ACHN (cell line): ENCODE data around the gene CLINT1.
"Not testable (repeated sequence)": the region's sequence is repeated elsewhere in the genome, so short reads cannot be mapped to it uniquely, and the experiment has no call there.

ENCODE experiments used
- DNase-seq: peaks from one replicate; pipeline ENCODE4 v3.0.0-alpha.2; 2015
- in situ Hi-C: cut with HindIII; loops from 2 replicates; pipeline ENCODE4 v1.10.0; 2017; ENCODE audit warnings: low sequenced_read_pairs, low pct_ligation_motif_present, low pct_unique_long_range_greater_than_20kb

CLINT1 gene

DNA sequence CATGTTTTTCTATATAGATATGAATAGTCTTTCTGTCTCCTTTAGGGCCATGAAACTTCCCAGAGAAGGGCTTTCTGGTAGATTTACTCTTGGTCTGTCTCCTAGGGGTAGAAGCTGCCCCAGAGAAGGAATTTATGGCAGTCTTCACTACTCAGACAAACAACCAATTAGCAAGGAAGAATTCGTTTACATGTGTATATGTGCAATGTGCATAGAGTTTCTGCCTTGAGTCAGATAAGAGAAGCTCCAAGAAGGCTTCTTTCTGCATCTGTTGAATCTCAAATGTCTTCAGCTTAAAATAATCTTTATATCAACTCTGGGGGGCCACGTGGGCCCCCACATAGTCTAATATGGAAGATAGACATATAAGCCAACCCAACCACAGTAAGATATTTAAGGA, 7.6 kb upstream of the CLINT1 start:
- in situ Hi-C loops, result no loop called here

DNA sequence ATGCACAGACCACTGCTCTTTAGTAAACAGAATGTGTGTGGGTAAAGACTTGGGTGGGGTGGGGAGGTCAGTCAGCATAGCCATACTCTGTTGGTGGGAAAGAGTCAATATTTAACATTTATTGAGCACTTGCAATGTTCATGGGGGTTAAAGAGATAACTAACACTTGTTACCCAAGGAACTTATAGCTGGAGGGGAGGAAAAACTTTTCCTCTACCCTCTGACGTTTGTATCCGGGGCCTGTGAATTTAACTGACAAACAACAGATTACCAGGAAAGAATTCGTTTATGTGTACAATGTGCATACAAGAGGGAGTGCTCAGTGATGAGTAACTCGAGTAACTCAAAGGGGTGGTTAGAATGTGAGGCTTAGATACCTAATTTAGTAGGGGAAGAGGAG, 6.8 kb upstream of the CLINT1 start:
- in situ Hi-C loops, result no loop called here
- DNase-seq, result no peak

More for the DNA sequence above, 7.6 kb upstream of the CLINT1 start:
- no peak for DNase-seq

DNA sequence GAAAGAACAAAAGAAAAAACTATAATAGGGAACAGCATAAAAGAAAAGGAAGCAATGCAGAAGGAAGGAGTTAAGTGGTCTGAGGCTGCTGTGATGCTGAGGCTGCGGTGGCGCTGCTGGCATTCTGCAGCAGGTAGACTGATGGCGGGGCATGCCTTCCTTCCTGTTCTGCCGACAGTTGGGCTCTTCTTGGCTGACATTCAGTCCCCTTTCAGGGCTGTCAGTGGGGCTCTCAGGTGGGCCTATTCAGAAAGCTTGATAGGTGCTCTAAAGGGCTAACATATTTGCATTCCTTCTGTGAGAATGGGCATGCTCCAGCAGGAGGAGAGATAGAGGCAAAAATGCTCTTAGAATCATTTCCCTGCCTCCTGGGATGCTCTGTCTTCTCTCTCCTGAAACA, 5.1 kb upstream of the CLINT1 start:
- no peak for DNase-seq
- in situ Hi-C loops, result no loop called here

DNA sequence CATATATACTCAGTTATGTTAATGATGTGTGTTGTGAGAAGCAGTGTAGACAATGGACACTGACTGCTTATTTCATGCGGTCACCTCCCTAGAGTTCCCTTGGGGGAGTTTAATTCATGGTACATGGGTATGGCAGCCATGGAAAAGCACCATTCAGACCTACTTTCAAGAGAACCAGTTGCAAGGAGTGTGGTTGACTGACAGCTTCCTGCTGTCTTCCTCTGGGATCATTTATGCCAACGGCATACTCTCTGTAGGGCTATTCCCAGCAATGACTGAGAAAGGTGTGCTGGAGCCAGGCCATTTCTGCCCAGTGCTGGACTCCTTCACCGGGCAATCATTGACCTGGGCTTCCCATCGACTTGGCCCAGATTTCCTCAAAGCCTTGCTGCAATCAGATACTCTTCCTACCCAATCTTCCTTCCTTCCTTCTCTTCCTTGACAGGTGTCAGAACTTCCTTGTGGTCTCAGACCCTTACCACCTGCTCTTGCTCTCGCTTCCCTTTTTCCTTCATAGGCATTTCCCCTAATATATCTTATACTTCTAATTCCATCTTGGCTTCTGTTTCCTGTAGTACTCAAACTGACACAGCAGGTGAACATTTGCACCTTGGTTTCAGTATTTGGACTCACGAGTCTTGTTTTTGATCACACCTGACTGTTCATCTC, 3.4 kb upstream of the CLINT1 start:
- in situ Hi-C loops, result no loop called here

DNA sequence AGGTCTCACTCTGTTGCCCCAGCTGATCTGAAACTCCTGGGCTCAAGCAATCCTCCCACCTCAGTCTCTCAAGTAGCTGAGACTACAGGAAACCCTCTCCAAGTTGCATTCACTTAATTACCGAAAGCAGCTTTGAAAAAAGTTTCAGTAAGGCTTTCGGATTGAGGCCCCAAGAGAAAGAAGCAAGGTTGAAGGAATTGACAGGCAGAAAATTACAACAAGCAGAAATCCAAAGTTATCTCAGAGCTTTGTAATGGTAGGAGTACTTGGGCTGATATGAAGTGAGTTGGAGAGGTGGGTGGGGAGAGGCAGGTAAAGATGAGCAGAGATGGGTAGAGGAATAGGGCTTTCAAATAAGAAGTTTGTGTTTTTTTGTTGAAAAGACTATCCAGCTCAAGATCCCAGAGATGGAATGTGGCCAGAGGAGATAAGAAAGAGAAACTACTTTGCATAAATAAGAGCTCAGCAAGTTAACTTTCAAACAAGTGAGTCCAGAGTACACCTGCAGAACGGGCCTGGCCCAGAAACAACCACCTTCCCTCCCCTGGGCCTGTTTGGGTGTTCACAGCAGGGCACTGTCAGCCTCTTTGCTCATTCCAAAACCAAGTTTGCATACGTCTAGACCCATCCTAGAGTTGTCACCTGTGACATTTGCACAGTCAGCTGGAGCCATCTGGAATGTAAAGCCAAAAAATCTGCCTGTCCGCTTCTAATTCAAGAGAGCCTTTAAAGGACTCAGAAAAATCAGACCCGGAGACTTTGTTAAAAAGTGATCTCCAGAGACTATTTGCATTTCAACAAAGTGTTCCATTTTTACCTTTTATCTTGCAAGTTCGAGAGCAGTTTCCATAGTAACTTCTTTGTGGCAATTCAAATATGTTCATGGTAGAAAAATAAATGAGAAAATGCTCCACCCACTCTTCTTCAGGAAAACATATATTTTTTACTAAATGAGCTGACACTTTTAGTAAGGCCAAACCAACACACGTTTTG, 2.2 kb upstream of the CLINT1 start:
- in situ Hi-C loops, result no loop called here
- no peak for DNase-seq

More for the DNA sequence above, 3.4 kb upstream of the CLINT1 start:
- DNase-seq, result no peak

DNA sequence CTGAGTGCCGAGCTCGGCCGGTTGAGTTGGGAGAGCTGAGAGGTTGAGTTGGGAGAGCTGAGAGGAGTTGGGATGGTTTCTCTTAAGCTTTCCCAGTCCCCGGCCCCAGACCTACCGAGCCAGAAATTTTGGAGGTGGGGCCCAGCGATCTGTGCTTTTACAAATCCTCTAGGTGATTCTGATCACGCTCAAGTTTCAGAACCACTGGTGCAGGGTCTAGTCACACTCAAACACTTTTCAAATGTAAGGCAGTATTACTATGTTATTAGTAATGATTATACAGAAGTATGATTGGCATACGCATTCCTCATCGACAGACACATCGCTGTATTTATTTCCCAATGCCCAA, 256 bp upstream of the CLINT1 start:
- no peak for DNase-seq
- in situ Hi-C loops, result no loop called here

DNA sequence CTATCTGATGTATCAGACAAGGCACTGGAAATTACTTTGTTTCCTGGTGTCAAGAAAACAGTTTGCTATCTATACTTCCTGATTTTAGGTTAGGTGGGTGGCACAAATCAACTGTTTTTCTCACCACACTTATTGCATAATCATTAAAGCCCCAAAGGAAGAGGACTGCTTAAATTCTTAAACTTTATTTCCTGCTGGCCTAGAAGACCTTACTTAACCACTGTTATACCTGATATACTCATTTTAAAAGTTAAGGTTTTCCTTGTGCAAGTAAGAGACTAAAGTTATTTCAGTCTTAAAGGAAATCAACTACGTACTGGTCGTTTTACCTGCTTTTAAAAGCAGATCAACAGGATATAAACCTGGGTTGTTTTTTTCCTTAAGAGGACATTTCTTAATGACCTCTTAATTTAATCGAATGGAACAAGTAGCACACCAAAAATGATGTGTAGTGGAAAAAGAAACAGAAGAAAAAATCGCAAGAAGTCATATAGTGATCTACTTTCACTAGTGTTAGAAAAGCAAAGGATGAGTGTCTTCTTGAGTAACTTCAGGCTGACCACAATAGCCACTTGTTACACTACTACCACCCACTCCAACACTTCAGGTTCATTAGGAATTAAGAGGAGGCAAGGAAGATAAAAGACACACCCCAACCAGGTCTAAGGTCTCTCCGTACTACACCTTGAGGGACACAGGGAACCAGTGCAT, 974 bp downstream of the CLINT1 start:
- DNase-seq, result peak; percentile 42
- in situ Hi-C loops, result no loop called here

DNA sequence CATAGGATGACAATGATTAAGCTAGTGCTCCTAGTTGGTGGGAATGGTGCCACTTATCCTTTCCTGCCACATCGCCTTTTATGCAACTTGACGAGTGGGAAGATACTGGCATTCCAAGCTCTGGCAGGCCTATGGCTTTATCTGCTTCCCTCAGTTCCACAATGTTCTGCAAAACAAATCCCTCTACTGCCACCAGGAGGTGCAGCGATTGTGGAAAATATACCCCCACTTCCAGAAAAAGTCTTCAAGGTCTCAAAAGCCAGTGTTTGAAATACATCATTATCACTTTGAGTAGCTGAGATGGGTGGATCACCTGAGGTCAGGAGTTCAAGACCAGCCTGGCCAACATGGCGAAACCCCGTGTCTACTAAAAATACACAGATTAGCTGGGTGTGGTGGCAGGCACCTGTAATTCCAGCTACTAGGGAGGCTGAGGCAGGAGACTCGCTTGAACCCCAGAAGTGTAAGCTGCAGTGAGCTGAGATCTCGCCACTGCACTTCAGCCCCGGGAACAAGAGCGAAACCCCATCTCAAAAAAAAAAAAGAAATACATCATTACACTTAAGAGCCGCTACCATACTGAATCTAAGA, 3.4 kb downstream of the CLINT1 start:
- in situ Hi-C loops, result no loop called here
- peak; percentile 67 for DNase-seq

DNA sequence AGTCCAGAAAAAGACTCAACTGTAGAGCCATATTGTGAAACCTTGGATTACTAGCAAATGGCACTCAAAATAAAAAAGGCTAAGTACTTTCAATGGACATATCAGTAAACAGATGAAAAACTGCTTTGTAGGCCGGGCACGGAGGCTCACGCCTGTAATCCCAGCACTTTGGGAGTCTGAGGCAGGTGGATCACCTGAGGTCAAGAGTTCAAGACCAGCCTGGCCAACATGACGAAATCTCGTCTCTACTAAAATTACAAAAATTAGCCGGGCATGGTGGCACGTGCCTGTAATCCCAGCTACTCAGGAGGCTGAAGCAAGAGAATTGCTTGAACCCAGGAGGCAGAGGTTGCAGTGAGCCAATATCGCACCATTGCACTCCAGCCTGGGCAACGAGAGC, 5.6 kb downstream of the CLINT1 start:
- in situ Hi-C loops, DNase-seq: not testable (repeated sequence)

DNA sequence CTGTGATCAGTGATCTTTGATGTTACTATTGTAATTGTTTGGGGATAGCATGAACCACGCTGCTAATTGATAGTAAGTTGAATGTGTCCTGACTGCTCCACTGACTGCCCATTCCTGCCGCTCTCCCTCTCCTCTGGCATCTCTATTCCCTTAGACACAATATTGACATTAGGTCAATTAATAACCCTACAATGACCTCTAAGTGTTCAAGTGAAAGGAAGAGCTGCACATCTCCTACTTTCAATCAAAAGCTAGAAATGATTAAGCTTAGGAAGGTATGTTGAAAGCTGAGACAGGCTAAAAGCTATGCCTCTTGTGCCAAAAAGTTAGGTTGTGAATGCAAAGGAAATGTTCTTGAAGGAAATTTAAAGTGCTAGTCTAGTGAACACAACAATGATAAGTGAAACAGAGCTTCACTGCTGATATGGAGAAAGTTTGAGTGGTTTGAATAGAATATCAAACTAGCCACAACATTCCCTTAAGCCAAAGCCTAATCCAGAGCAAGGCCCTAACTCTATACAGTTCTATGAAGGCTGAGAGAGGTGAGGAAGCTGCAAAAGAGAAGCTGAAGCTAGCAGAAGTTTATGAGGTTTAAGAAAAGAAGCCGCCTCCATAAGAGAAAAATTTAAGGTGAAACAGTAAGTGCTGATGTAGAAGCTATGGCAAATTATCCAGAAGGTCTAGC, 12.9 kb downstream of the CLINT1 start:
- no peak for DNase-seq
- in situ Hi-C loops, result no loop called here

DNA sequence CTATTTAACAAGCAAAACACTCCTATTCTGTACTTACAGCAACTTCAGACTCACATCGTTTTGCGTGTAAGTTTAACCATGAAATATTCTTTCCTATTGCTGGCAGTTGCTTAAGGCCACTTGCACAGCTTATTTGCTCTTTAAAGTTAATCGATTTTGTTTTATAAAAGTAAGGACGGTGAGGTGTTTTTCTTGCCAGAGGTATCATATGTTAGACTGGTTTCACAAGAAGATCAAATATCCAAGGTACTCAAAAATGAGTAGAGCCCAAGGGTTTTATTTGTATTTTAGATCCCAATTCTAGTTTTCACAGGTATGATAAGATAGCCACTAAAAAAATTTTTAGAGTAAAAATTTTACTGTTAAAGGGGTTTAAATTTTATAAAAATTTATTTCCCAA, 16.2 kb downstream of the CLINT1 start:
- in situ Hi-C loops, result no loop called here
- no peak for DNase-seq

DNA sequence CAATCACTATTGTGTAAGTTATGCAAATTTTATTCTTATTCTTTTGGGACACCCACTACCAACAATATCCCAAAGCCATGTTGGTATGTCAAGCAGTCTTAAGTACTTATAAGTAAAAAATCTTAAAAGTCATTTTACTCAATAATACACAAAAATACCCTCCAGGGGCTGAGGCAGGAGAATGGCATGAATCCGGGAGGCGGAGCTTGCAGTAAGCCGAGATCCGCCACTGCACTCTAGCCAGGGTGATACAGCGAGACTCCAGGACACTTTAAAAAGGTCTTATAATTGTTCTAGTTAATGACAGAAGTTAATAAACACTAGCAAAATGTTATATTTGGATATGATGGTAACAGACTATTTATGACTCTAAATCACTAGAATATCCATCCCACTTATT, 16.8 kb downstream of the CLINT1 start:
- in situ Hi-C loops, result no loop called here
- no peak for DNase-seq

DNA sequence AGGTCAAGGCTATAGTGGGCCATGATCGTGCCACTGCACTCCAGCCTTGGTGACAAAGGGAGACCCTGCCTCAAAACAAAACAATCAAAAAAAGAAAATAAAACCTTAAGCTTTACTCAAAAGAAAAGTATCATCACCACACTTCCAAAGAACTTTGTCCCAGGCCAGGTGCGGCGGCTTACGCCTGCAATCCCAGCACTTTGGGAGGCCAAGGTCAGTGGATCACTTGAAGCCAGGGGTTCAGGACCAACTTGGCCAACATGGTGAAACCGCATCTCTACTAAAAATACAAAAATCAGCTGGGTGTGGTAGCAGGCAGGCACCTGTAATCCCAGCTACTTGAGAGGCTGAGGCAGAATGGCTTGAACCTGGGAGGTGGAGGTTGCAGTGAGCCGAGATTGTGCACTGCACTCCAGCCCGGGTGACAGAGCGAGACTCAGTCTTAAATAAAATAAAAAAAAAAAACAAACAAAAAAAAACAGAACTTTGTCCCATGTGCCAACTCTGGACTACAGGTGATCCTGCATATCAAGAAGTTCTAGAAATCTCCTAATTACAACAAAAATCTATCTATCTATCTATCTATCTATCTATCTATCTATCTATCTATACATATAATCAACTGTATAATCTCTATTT, 19.7 kb downstream of the CLINT1 start:
- in situ Hi-C loops, result no loop called here
- no peak for DNase-seq

DNA sequence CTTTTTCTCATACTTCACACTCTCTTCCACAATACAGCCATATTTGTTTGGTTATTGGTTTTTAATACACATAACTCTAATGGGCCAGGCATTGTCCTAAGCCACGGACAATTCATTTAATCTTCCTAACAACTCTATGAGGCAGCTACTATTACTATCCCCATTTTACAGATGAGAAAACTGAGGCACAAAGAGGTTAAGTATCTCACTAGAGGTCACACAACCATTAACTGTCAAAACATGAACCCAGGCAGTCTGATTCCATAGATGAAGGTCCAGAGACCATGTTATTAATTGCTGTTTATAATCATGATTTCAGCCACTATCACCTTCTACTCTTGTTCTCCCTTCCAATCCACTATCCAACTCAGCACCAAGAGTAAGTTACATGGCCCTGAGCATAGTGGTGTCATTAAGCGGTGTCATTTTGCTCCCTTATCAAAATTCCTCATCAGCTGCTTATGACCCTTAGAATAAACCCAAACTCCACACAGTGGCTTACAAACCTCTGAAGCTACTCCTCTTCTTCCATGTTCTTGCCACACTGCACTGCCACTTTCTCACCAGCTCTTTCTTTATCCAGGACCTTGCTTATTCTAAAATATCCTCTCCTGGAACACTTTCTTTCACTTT, 22.7 kb downstream of the CLINT1 start:
- DNase-seq, result no peak
- in situ Hi-C loops, result no loop called here

DNA sequence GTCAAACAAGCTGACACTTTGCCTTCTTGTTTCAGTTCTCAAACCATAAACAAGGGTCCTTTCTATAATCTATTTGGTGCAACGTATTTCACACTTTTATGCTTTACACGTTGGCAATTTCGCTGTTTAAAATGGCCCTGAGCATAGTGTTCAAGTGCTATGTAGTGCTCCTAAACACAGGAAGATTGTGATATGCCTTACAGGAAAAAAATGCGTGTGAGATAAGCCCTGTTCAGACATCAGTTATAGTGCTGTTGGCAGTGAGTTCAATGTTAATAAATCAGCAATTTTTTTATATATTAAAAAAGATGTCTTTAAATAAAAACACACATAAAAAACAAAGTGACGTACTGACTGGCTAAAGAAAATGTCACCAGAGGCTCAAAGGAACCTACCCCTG, 23.9 kb downstream of the CLINT1 start:
- no peak for DNase-seq
- in situ Hi-C loops, result no loop called here

DNA sequence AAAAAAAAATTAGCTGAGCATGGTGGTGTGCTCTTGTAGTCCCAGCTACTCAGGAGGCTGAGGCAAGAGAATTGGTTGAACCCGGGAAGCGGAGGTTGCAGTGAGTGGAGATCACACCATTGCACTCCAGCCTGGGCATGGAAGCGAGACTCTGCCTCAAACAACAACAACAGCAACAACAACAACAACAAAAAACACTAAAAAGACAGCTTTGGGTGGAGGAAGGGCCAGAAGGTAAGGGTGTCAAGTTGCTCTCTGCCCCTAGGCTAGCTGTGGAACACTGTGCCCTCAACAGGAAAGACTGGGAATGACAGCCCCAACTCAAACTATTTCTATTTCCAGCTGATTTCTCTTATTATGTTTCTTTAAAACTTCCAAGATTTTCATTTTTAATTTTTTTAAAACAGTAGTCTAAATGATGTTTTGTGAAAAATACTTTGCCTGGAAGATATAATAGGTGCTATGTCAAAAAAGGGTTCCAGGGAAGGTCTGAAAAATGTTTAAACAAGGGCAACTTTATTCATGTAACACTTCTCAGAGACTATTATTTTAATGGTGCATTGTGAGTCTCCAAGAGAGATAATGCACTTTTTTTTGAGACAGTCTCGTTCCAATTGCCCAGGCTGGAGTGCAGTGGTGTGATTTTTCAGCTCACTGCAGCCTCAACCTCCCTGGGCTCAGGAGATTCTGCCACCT, 29.9 kb downstream of the CLINT1 start:
- in situ Hi-C loops, result no loop called here
- peak; percentile 20 for DNase-seq
